Measurements from ENCODE around the gene KCNH2.

Gene KCNH2

GRCh38 chr7:151019130-151019447 is 41.0 kb upstream of the KCNH2 start:
- H3K4me3 ChIP-seq (replicated peaks; ENCODE audit: low read depth, low read length) = no peak overlapping the region; the same call in 1 of the 2 replicates
- TF ChIP-seq, protein P1, sequence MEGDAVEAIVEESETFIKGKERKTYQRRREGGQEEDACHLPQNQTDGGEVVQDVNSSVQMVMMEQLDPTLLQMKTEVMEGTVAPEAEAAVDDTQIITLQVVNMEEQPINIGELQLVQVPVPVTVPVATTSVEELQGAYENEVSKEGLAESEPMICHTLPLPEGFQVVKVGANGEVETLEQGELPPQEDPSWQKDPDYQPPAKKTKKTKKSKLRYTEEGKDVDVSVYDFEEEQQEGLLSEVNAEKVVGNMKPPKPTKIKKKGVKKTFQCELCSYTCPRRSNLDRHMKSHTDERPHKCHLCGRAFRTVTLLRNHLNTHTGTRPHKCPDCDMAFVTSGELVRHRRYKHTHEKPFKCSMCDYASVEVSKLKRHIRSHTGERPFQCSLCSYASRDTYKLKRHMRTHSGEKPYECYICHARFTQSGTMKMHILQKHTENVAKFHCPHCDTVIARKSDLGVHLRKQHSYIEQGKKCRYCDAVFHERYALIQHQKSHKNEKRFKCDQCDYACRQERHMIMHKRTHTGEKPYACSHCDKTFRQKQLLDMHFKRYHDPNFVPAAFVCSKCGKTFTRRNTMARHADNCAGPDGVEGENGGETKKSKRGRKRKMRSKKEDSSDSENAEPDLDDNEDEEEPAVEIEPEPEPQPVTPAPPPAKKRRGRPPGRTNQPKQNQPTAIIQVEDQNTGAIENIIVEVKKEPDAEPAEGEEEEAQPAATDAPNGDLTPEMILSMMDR (IDR thresholded peaks at IDR 0.05; ENCODE audit: low read depth, low read length, missing control alignments) = no peak
- DNase-seq (ENCODE audit: extremely low read depth, low read depth) = no peak

- TF ChIP-seq, protein P1 (IDR thresholded peaks at IDR 0.05; ENCODE audit: low read depth, low read length, missing control alignments) = no peak
- peak overlapping the region; percentile 22 for H3K4me3 ChIP-seq (replicated peaks; ENCODE audit: low read depth, low read length)
Measured at GRCh38 chr7:151018421-151019129, 40.5 kb upstream of the KCNH2 start.

GRCh38 chr7:151017953-151018420 is 39.9 kb upstream of the KCNH2 start:
- no peak for DNase-seq (ENCODE audit: extremely low read depth, low read depth)
- H3K4me3 ChIP-seq (replicated peaks; ENCODE audit: low read depth, low read length) = peak overlapping the region; percentile 22
- TF ChIP-seq, protein P1 (IDR thresholded peaks at IDR 0.05; ENCODE audit: low read depth, low read length, missing control alignments) = peak; percentile 99

More at GRCh38 chr7:151018421-151019129, 40.5 kb upstream of the KCNH2 start:
- no peak for DNase-seq (ENCODE audit: extremely low read depth, low read depth)

GRCh38 chr7:151017370-151017952 is 39.3 kb upstream of the KCNH2 start:
- no peak overlapping the region; the same call in 1 of the 2 replicates for H3K4me3 ChIP-seq (replicated peaks; ENCODE audit: low read depth, low read length)
- TF ChIP-seq, protein P1 (IDR thresholded peaks at IDR 0.05; ENCODE audit: low read depth, low read length, missing control alignments) = no peak

DNA sequence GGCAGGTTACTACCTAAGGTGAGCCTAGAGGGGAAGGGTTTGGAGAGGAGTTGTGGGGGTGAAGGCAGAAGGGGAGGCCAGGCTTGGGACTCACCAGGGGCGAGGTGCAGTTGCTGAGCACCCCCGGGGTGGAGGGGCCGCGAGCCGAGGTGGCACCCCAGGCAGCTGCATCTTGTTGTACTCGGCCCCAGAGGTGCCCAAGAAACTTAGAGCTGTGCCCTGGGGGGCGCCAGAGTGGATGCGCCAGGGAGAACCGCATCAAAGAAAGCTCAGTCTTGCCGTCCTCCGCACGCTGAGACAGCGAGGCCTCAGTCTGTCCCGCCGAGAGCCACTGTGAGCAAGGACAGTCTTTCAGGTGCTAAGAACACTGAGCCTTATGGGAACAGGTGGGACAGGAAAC is 38.8 kb upstream of the KCNH2 start:
- TF ChIP-seq, protein P1 (IDR thresholded peaks at IDR 0.05; ENCODE audit: low read depth, low read length, missing control alignments) = no peak
- DNase-seq (ENCODE audit: extremely low read depth, low read depth) = no peak

More at GRCh38 chr7:151017370-151017952, 39.3 kb upstream of the KCNH2 start:
- DNase-seq (ENCODE audit: extremely low read depth, low read depth) = no peak

GRCh38 chr7:151016505-151016904 is 38.4 kb upstream of the KCNH2 start:
- TF ChIP-seq, protein P1 (IDR thresholded peaks at IDR 0.05; ENCODE audit: low read depth, low read length, missing control alignments) = no peak
- DNase-seq (ENCODE audit: extremely low read depth, low read depth) = no peak
- H3K4me3 ChIP-seq (replicated peaks; ENCODE audit: low read depth, low read length) = no peak overlapping the region

More for the DNA sequence above, 38.8 kb upstream of the KCNH2 start:
- H3K4me3 ChIP-seq (replicated peaks; ENCODE audit: low read depth, low read length) = no peak overlapping the region

Data from HFF-Myc (cell line).